ENCODE results near the gene MAPKAPK3.
"Not testable (repeated sequence)": the region's sequence is repeated elsewhere in the genome, so short reads cannot be mapped to it uniquely, and the experiment has no call there.

MAPKAPK3 gene

DNA sequence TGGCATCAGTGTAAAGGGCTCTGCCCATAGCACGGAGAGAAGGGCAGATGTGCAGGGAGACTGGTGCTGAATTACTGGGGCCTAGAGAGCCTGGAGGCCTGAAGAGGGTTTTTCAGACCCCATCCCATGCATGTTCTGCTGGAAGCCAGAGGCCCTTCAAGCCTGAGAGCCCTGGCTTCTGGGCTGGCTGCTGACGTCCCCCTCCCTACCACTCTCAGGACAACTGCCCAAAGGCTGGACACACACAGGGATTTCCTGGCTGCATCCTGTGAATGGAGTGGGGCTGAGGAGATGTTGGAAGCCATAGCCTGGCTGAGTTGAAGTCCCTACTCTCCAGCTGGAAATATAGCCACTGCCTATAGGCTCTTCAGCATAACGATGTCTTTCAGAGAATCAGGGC is 40.9 kb downstream of the MAPKAPK3 start:
- no peak for DNase-seq

DNA sequence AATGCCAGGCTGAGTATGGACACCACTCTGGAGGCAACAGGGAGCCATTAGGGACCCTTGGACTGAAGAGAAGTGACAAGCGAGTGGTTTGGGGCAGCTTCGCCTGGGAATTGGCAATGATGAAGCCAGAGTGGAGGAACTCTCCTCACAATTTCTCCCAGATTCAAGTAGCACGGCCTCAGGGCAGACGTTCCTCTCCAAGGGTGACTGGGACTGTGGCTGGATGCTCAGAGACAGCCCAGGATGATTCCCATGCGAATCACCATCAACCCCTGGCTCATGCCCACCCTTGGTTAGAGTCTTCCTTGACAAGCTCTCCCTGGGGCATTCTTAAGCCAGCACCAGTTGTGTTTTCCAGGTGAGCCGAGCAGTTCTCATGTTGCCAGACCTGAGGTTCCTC is 41.5 kb downstream of the MAPKAPK3 start:
- DNase-seq: no peak

GRCh38 chr3:50658831-50659230 is 41.9 kb downstream of the MAPKAPK3 start:
- DNase-seq: no peak

- DNase-seq: no peak
Observed at GRCh38 chr3:50660386-50660785, 43.4 kb downstream of the MAPKAPK3 start.

DNA sequence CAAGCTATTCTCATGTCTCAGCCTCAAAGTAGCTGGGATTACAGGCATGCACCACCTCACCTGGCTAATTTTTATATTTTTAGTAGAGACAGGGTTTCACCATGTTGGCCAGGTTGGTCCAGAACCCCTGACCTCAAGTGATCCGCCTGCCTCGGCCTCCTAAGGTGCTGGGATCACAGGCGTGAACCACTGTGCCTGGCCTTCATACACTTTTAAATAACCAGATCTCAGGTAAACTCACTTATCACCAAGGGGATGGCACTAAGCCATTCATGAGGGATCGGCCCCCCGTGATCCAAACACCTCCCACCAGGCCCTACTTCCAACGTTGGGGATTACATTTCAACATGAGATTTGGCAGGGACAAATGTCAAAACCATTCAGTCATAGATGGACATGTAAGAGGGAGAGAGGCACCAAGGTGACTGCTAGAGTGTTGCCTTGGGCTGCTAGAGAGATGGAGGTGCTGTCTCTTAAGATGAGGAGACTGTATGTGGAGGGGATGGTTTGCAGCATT is 44.4 kb downstream of the MAPKAPK3 start:
- DNase-seq: no peak

- DNase-seq: no peak
Observed at GRCh38 chr3:50662408-50662807, 45.5 kb downstream of the MAPKAPK3 start.

DNA sequence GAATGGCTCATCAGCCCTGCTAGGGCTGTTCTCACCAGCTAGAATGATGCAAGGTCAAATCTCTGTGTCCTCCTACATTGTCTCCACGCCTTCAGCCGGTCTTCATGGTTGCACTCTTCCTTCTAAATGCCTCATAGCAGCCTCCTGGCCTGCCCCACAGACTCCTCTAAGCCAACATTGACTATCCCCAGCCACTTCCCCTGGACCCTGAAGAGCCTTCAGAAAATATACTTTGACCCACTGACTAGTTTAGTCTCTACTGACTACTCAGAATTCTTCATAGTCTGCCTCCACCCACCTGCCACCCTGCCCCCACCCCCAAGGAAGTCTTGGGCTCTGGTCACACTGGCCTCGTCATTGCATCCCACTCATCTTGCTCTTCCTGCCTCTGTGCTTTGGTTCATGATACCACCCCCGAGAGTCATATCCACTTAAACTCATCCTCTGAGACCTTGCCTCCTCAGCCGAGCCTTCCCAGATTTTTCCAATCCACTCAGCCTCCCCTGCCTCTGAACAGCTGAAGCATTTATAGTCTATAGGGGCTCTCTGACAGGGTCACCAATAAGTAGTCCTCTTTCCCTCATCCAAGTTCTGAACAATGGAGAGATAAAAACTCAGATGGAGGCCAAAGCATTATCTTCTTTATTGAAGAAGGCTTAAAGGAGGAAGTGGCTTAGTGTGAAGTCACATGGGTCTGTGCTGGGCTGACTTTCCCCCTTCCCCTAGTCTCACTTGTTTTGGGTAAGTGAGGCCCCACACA is 48.3 kb downstream of the MAPKAPK3 start:
- DNase-seq: no peak

GRCh38 chr3:50665841-50666115 is 48.8 kb downstream of the MAPKAPK3 start:
- not testable (repeated sequence) for DNase-seq

- no peak for DNase-seq
Observed at GRCh38 chr3:50666837-50667236, 49.9 kb downstream of the MAPKAPK3 start.

DNA sequence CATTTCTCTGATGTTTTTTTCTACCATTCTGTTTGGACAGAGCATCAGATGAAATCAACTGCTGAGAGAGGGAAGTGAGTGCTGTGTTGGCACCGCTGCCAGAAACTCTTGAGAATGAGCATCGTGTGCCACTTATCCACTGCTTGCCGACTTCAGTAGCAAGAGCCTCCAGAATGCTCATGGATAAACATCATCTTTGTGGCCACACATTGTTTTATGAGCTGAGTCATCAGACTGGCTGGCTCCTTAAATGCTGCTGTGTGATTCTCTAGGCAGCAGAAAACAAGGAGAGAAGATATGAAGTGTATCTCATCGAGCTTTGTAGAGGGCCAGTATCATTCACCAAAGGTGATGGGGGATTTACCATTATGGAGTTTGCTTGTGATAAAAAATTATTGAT is 54.4 kb downstream of the MAPKAPK3 start:
- DNase-seq: no peak

- no peak for DNase-seq
Observed at GRCh38 chr3:50672656-50673055, 55.7 kb downstream of the MAPKAPK3 start.

GRCh38 chr3:50673931-50674330 is 57.0 kb downstream of the MAPKAPK3 start:
- DNase-seq: no peak

DNA sequence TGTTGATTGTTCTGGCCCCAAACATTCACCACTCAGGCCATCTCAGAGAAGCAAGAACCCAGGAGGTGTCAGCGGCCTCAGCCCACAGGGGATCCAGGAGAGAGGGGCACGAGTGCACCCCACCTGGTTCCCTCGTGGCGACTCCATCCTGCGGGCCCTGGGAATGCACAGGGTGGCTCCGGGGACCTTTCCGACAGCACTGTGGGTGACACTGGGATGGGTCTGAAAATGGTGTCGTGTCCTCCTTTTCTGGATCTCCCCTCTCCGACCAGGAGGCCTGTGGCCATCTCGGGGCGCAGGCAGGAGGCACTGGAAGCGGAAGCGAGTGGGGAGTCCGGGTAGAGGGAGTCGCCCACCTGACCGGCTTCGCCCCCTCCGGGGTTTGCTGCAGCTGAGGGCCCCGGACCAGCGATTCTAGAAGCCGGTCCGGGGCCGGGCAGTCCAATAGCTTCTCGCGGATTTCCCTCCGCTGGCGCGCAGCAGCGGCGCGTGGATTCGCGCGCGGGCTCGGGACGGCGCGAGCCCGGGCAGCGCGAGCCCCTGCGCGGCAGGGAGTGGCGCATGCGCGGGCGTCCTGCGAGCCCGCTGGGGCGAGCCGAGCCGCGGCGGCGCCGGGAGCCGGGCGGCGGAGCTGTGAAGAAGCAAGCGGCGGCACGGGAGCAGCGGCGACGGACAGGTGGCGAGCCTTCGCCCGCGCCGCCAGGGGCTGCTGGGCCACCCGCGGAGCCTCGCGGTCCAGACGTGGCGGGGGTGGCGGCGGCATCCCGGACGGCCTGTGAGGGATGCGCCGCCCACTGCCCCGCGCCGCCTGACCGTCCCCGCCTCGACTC is 57.6 kb downstream of the MAPKAPK3 start, which contains the start of gene DOCK3:
DOCK3 (plus strand) TSS at position 579 of the 830 bp plus-strand sequence. CDS start 337 bp downstream, outside the sequence.
- peak; percentile 68 for DNase-seq

DNA sequence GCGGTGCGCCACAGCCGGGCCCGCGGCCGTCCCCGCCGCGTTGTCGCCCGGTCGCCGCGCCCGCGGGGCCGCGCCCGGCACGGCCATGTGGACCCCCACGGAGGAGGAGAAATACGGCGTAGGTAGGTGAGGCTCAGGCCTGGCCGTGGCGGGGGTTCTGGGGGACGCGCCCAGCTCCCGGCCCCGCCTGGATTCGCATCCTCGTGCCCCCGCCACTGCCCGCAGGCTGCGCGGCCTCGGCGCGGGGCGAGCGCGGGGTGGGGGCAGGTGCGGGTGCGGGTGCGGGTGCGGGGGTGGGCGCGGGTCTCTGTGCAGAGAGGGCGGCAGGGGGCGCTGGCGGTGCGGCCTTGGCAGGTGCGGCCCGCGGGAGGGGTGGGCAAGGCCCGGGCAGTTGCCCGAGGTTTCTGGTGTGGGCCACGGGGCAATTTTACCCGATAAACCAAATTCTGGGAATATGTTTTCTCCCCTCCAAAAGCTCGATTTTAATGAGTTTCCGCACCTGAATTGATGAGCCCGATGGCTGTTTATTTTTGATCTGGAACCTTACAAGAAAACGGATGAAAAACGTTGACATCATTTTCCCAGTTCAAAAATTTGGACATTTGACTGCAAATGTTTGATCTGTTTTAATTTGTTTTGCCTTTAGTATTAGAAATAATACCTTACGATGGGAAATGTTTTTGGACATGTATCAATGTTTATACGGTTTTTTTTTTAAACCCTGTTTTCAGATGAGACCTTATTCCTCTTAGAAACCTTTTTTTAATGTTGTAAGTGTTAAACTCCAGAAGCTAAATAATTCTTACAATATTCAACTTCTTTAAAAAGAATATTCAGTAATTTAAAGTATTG is 58.5 kb downstream of the MAPKAPK3 start:
- DNase-seq: peak; percentile 77

- DNase-seq: no peak
Observed at GRCh38 chr3:50676031-50676705, 59.2 kb downstream of the MAPKAPK3 start.

GRCh38 chr3:50687127-50687751 is 70.3 kb downstream of the MAPKAPK3 start:
- no peak for DNase-seq

- DNase-seq: no peak
Observed at GRCh38 chr3:50687916-50688315, 71.0 kb downstream of the MAPKAPK3 start.

DNA sequence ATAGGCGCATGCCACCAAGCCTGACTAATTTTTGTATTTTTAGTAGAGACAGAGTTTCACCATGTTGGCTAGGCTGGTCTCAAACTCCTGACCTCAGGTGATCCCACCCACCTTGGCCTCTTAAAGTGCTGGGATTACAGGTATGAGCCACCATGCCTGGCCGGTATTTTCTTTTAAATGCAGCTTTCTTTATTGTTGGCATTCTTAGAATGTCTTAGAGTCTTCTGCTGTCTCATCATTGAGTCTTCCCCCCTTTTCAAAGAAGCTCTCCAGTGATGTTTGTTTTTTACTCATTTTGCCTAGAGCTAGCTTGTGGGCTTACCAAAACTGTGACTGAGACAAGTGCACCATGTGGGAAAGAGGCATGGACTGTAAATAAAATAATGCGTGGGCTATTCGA is 71.7 kb downstream of the MAPKAPK3 start:
- not testable (repeated sequence) for DNase-seq

DNA sequence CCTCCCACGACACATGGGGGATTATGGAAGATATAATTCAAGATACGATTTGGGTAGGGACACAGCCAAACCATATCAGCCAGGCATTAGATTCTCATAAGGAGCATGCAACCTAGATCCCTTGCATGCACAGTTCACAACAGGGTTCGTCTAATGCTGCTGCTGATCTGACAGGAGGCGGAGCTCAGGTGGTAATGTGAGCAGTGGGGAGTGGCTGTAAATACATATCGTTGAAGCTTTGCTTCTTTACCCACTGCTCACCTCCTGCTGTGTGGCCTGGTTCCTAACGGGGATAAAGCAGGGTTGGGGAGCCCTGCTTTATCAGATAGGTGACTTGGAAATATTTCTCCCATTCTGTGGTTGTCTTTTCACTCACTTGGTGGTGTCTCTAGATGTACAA is 72.6 kb downstream of the MAPKAPK3 start:
- no peak for DNase-seq

DNA sequence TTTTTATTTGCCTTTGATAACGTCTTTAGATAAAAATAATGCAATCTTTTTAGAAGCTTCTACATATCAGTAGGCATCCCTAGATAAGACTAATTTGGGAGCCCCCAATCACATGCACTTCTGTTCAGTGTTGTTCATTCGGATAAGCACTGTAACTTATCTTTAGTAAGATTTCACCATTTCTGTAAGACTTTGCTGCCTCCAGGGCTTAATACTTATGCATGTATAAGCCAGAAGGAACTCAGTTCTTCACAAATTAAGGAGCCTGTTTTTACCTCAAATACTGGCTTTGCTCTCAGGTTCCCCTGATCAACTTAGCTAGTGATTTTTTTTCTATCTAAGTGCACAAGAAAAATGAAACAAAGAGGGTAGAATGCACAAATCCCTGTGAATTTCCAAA is 78.1 kb downstream of the MAPKAPK3 start:
- no peak for DNase-seq

GRCh38 chr3:50696276-50696675 is 79.3 kb downstream of the MAPKAPK3 start:
- no peak for DNase-seq

DNA sequence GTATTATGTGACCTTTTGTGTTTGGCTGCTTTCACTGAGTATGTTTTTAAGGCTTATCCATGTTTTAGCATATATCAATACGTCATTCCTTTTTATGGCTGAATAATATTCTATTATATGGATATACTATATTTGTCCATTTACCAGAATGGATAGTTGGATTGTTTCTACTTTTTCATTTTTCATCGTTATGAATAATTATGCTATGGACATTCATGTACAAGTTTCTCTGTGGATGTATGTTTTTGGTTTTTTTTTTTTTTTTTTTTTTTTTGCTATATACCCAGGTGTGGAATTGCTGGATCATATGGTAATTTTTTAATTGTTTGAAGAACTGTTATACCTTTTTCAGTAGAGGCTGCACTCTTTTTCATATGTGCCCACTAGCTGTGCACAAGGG is 81.3 kb downstream of the MAPKAPK3 start:
- DNase-seq: no peak

All from activated naive CD4-positive, alpha-beta T cell treated with anti-CD3 and anti-CD28 coated beads, Interleukin-2, amount 50 U/mL, for 16 hours (primary cell).